Measurements from ENCODE around the gene CCSAP. TPM values are rescaled to one million over a fixed set of nuclear protein-coding genes. Genes with fewer than 3 reads are reported as not detected.

The CCSAP gene
- total and polyA plus RNA-seq, 9 donors = 3.3 to 9.2 (median 6.4) TPM

DNA sequence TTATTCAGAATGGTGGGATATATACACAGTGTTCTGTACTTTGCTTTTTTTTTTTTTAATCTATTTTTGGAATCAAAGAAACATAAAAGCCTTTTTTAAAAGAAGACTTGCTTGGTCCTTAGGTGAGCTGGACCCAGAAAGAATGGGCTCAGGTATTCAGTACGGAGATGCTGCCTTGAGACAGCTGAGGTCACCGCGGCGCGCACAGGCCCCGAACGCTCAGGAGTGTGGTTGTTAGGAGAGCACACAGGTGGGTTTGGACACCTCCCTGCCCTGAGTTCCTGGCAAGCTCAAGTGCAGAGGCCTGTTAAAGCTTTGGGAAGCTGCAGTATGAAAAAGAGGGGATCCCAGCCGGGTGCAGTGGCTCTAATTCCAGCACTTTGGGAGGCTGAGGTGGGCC is 40.1 kb downstream of the CCSAP start:
- 93 to 95% (median 95%) methylated on average over 8 of the region's 8 CpGs for WGBS, 3 donors
- Histone ChIP-seq H3K27ac (no peak overlapping the region), H3K4me1 (ENCODE audit: insufficient read depth) (peaks cover 2% of the 10 kb centered on the region), H3K27me3 (no peaks in the 10 kb centered on the region), H3K36me3 (no peaks in the 10 kb centered on the region), H3K4me3 (no peak overlapping the region), H3K9me3 (no peaks in the 10 kb centered on the region)
- DNase-seq = no peak
- intact Hi-C loops (cut with DNase I) = no loop called here
- TF ChIP-seq, protein P1, sequence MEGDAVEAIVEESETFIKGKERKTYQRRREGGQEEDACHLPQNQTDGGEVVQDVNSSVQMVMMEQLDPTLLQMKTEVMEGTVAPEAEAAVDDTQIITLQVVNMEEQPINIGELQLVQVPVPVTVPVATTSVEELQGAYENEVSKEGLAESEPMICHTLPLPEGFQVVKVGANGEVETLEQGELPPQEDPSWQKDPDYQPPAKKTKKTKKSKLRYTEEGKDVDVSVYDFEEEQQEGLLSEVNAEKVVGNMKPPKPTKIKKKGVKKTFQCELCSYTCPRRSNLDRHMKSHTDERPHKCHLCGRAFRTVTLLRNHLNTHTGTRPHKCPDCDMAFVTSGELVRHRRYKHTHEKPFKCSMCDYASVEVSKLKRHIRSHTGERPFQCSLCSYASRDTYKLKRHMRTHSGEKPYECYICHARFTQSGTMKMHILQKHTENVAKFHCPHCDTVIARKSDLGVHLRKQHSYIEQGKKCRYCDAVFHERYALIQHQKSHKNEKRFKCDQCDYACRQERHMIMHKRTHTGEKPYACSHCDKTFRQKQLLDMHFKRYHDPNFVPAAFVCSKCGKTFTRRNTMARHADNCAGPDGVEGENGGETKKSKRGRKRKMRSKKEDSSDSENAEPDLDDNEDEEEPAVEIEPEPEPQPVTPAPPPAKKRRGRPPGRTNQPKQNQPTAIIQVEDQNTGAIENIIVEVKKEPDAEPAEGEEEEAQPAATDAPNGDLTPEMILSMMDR (IDR thresholded peaks at IDR 0.05) = no peak
- TF ChIP-seq POLR2A (IDR thresholded peaks at IDR 0.05) (no peak), EP300 (IDR thresholded peaks at IDR 0.05) (no peak)

- no peak overlapping the region for H3K27ac ChIP-seq
- H3K4me3 ChIP-seq = no peak overlapping the region
- H3K9me3 ChIP-seq = no peaks in the 10 kb centered on the region
- DNase-seq = no peak
- H3K4me1 ChIP-seq (ENCODE audit: insufficient read depth) = peaks cover 2% of the 10 kb centered on the region
- 85 to 92% (median 91%) methylated on average over 6 of the region's 6 CpGs for WGBS, 3 donors
- no peak for TF ChIP-seq EP300 (IDR thresholded peaks at IDR 0.05)
- TF ChIP-seq, protein P1 (IDR thresholded peaks at IDR 0.05) = no peak
- TF ChIP-seq POLR2A (IDR thresholded peaks at IDR 0.05) = no peak
- H3K36me3 ChIP-seq = no peaks in the 10 kb centered on the region
- no peaks in the 10 kb centered on the region for H3K27me3 ChIP-seq
- intact Hi-C loops (cut with DNase I) = no loop called here
Observed at GRCh38 chr1:229300099-229300757, 42.6 kb downstream of the CCSAP start.

DNA sequence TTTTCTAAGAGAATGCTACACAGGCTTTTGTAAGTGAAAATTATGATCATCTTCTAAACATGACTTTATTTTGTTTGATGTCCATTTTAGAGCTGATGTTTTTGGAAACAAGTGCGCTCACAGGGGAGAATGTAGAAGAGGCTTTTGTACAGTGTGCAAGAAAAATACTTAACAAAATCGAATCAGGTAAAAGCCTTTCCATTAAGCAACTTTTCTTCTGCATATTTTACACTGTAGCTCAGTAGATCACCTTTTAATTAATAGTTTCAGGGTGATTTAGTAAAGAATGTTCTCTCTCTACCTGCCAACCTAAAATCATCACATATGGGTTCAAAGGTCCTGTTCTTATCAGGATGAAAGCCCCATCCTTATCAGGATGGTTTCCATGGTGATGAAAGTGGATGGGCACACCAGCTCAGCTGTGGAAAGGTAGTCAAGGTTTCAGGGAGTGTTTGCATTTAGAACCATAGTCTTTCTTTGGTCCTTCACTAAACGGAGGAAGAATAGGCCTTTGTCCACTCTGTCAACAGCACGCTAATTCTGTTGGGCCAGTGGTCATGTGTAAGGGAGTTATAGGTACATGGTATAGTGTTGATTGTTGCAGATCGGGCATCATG is 43.9 kb downstream of the CCSAP start:
- WGBS, 3 donors = 91 to 95% (median 93%) methylated on average over 5 of the region's 5 CpGs
- intact Hi-C loops (cut with DNase I) = no loop called here
- Histone ChIP-seq H3K27ac (no peak overlapping the region), H3K4me3 (no peak overlapping the region), H3K4me1 (ENCODE audit: insufficient read depth) (peaks cover 2% of the 10 kb centered on the region), H3K27me3 (no peaks in the 10 kb centered on the region), H3K9me3 (no peaks in the 10 kb centered on the region), H3K36me3 (no peaks in the 10 kb centered on the region)
- no peak for DNase-seq
- TF ChIP-seq POLR2A (IDR thresholded peaks at IDR 0.05) (no peak), EP300 (IDR thresholded peaks at IDR 0.05) (no peak)
- TF ChIP-seq, protein P1 (IDR thresholded peaks at IDR 0.05) = no peak

- H3K27ac ChIP-seq = no peak overlapping the region
- H3K4me1 ChIP-seq (ENCODE audit: insufficient read depth) = peaks cover 2% of the 10 kb centered on the region
- TF ChIP-seq EP300 (IDR thresholded peaks at IDR 0.05) (no peak), POLR2A (IDR thresholded peaks at IDR 0.05) (no peak)
- TF ChIP-seq, protein P1 (IDR thresholded peaks at IDR 0.05) = no peak
- no peak for DNase-seq
- H3K27me3 ChIP-seq = no peaks in the 10 kb centered on the region
- H3K4me3 ChIP-seq = no peak overlapping the region
- no peaks in the 10 kb centered on the region for H3K9me3 ChIP-seq
- no peaks in the 10 kb centered on the region for H3K36me3 ChIP-seq
- intact Hi-C loops (cut with DNase I) = no loop called here
Observed at GRCh38 chr1:229298420-229298819, 44.4 kb downstream of the CCSAP start.
